Hypothalamus (tissue), 51 donors: ENCODE results near the gene AREL1.

Experiments
- DNase-seq, 51 donors: peaks; one replicate each; lab custom pipeline; 2025; lab: John Stamatoyannopoulos, UW

AREL1 gene

GRCh38 chr14:74660863-74661262 lies 52.0 kb downstream of the AREL1 start:
- DNase-seq, result no peak

- DNase-seq, result no peak
These were observed 52.7 kb downstream of the AREL1 start for GRCh38 chr14:74660167-74660566.

- no peak for DNase-seq
These were observed 54.2 kb downstream of the AREL1 start for GRCh38 chr14:74658535-74659131.

- DNase-seq, result no peak
These were observed 55.9 kb downstream of the AREL1 start for GRCh38 chr14:74656964-74657363.

GRCh38 chr14:74655599-74656395 lies 57.1 kb downstream of the AREL1 start:
- DNase-seq, result no peak

- DNase-seq, result no peak
These were observed 57.9 kb downstream of the AREL1 start for GRCh38 chr14:74654931-74655330.

- DNase-seq, result peak in 11 of 51 donors; percentile 6 to 38 (median 21)
These were observed 59.3 kb downstream of the AREL1 start for GRCh38 chr14:74653386-74654138.

GRCh38 chr14:74652541-74652940 lies 60.3 kb downstream of the AREL1 start:
- no peak for DNase-seq

- no peak for DNase-seq
These were observed 61.8 kb downstream of the AREL1 start for GRCh38 chr14:74650927-74651686.

- DNase-seq, result no peak
These were observed 63.2 kb downstream of the AREL1 start for GRCh38 chr14:74649673-74650072.

- no peak for DNase-seq
These were observed 63.7 kb downstream of the AREL1 start for GRCh38 chr14:74649167-74649566.

GRCh38 chr14:74648601-74649000 lies 64.3 kb downstream of the AREL1 start:
- no peak for DNase-seq

- peak in 6 of 51 donors; percentile 5 to 32 (median 7) for DNase-seq
These were observed 65.0 kb downstream of the AREL1 start for GRCh38 chr14:74647678-74648461.

GRCh38 chr14:74647061-74647677 lies 65.7 kb downstream of the AREL1 start:
- no peak for DNase-seq

GRCh38 chr14:74645756-74646470 lies 67.0 kb downstream of the AREL1 start:
- no peak for DNase-seq

GRCh38 chr14:74645244-74645643 lies 67.6 kb downstream of the AREL1 start:
- no peak for DNase-seq

- no peak for DNase-seq
These were observed 71.1 kb downstream of the AREL1 start for GRCh38 chr14:74641601-74642391.

- no peak for DNase-seq
These were observed 73.9 kb downstream of the AREL1 start for GRCh38 chr14:74638966-74639365.
